AG04450 (cell line): ENCODE measurements around the gene TEKTIP1. TPM values are rescaled to one million over a fixed set of nuclear protein-coding genes. Genes with fewer than 3 reads are reported as not detected.

Source experiments
- CTCF ChIA-PET: fragments of 300-600, 350-600 bp; formaldehyde crosslinking; extraction: SDS; loops from one replicate; lab custom pipeline; 2022; ENCODE audit warnings: antibody characterized with exemption, inconsistent platforms; lab: Charles Lee
- POLR2A ChIA-PET: fragments of 350-600 bp; formaldehyde crosslinking; extraction: SDS; loops from one replicate; lab custom pipeline; 2021; ENCODE audit warnings: antibody characterized with exemption, inconsistent platforms; lab: Yijun Ruan, JAX
- DNase-seq: peaks from one replicate; pipeline ENCODE4 v3.0.0-alpha.2; 2011; ENCODE audit warnings: low read depth, low spot score
- H3K27ac ChIP-seq: one replicate; pipeline ENCODE4 v1.5.1; 2012; ENCODE audit warnings: low read depth, low read length, control low read depth
- H3K27me3 ChIP-seq: one replicate; pipeline ENCODE4 v1.6.0; 2012; ENCODE audit warnings: low read length; ENCODE audit not compliant: control insufficient read depth, insufficient read depth
- H3K4me3 ChIP-seq: 2 replicates; pipeline ENCODE4 v1.5.1; 2011; ENCODE audit warnings: mild to moderate bottlenecking, low read depth, low read length, control low read depth
- H3K9me3 ChIP-seq: 2 replicates; pipeline ENCODE4 v1.5.1; 2012; ENCODE audit warnings: low read length; ENCODE audit not compliant: control insufficient read depth, insufficient read depth
- polyA plus RNA-seq: library from polyadenylated mRNA; depleted of rRNA; stranded (reverse); fragments of >200 nt; gene quantifications from 2 replicates; pipeline ENCODE4 v1.2.3, GENCODE V29; 2011
- TF ChIP-seq, protein P1 (sequence below): IDR thresholded peaks from 2 replicates; pipeline ENCODE4 v1.5.1; 2011; ENCODE audit warnings: low read depth, low read length, control low read depth, inconsistent platforms

The TEKTIP1 gene
- polyA plus RNA-seq, 1 experiment: not detected

DNA sequence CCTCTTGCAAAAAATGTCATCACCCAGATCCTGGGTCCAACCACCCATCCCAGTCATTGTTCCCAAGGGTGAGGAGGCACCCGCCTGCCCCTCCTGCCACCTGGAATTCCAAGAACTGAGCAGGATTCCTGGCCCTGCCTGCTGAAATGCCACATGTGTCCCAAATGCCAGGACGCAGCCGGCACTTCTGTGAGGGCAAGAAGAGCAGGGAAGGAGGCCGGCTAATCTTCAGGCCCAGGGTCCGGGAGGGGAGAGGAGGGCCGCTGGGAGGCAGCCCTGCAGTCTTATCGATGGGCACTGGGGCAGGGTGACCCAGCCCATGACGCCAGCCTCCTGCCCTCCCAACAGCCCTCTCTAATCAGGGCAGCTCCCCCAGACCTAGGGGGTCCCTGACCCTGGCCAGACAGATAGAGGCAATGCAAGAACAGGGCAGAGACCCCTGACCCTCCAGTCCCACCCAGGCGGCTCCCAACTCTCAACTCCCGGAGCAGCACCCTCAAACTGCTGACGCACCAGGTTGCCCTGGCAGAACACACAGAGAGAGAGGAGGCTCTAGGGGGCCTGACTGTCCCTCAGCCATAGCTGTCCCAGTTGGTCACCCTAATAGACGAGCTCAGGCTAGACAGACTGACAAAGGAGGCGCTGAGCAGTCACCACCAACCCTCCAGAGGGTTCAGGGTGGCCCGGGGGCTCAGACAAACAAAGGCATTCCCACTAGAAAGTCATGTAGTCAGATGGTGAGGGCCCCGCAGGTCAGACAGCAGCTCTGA, 16.9 kb downstream of the TEKTIP1 start:
- H3K27me3 ChIP-seq: no peaks in the 10 kb centered on the region
- CTCF ChIA-PET: interaction anchor here (0.6 to 1.4 kb wide), 2 partner anchors 9 to 432 kb away, joined by 4 read pairs; no protein-coding TSS in a partner anchor
- POLR2A ChIA-PET: no interaction called here
- TF ChIP-seq, protein P1, sequence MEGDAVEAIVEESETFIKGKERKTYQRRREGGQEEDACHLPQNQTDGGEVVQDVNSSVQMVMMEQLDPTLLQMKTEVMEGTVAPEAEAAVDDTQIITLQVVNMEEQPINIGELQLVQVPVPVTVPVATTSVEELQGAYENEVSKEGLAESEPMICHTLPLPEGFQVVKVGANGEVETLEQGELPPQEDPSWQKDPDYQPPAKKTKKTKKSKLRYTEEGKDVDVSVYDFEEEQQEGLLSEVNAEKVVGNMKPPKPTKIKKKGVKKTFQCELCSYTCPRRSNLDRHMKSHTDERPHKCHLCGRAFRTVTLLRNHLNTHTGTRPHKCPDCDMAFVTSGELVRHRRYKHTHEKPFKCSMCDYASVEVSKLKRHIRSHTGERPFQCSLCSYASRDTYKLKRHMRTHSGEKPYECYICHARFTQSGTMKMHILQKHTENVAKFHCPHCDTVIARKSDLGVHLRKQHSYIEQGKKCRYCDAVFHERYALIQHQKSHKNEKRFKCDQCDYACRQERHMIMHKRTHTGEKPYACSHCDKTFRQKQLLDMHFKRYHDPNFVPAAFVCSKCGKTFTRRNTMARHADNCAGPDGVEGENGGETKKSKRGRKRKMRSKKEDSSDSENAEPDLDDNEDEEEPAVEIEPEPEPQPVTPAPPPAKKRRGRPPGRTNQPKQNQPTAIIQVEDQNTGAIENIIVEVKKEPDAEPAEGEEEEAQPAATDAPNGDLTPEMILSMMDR: no peak
- H3K27ac ChIP-seq: no peak overlapping the region
- no peak for DNase-seq
- H3K9me3 ChIP-seq: peaks cover 4% of the 10 kb centered on the region; the same call in 1 of the 2 replicates
- H3K4me3 ChIP-seq: peak overlapping the region; percentile 88

DNA sequence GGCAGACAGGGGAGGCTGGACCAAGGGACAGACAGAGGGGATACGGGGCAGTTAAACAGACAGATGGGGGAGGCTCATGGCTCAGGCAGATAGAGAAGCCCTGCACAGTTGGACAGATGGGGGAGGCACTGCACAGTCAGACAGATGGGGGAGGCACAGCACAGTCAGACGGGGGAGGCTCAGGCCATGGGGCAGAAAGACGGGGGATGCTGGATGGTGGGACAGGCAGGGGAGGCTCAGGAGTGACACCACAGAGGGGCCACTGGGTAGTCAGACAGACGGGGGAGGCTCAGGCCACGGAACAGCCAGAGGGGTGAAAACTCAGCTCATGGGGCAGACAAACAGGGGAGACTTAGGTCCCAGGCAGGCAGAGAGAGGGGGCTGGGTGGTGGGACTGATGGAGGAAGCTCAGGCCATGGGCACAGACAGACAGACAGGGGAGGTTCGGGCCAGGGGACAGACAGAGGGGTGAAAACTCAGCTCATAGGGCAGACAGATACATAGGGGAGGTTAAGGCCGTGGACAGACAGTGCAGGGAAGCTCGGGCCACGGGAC, 17.5 kb downstream of the TEKTIP1 start:
- no peak for DNase-seq
- CTCF ChIA-PET: interaction anchor here (1.4 kb wide), 1 partner anchor 10 kb away, joined by 4 read pairs; no protein-coding TSS in a partner anchor

DNA sequence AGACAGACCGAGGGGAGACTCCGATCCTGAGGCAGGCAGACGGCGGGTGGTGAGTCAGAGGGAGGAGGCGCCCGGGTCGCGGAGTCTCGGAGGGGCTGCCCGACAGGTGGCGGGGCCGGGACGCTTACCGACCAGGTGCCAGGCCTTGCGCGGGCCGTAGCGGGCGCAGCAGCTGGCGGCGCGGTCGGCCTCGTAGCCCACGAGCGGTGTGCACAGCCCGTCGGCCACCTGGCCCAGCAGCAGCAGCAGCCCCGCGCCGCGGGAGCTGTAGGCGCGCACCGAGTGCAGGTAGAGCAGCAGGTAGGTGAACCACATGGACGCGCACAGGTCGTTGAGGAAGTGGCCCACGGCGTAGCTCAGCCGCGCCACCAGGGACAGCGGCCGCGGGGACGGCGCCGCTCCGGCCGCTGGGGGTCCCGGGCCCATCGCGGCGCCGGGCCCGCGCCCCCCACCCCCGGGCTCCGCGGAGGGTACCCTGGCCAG, 18.0 kb downstream of the TEKTIP1 start:
- no peak overlapping the region for H3K27ac ChIP-seq
- DNase-seq: no peak
- peak overlapping the region; percentile 88 for H3K4me3 ChIP-seq
- ChIA-PET CTCF (interaction anchor here (0.5 kb wide), 1 partner anchor 55 kb away, joined by 5 read pairs; no protein-coding TSS in a partner anchor), POLR2A (interaction anchor here (0.6 kb wide), 1 partner anchor 16 kb away, joined by 7 read pairs; no protein-coding TSS in a partner anchor)
- H3K9me3 ChIP-seq: no peaks in the 10 kb centered on the region; the same call in 1 of the 2 replicates
- H3K27me3 ChIP-seq: no peaks in the 10 kb centered on the region
- TF ChIP-seq, protein P1: no peak

More for the DNA sequence above, 17.5 kb downstream of the TEKTIP1 start:
- Histone ChIP-seq H3K27me3 (no peaks in the 10 kb centered on the region), H3K9me3 (no peaks in the 10 kb centered on the region; the same call in 1 of the 2 replicates), H3K27ac (no peak overlapping the region), H3K4me3 (peak overlapping the region; percentile 88)
- POLR2A ChIA-PET: interaction anchor here (0.6 kb wide), 1 partner anchor 16 kb away, joined by 7 read pairs; no protein-coding TSS in a partner anchor
- TF ChIP-seq, protein P1: no peak

DNA sequence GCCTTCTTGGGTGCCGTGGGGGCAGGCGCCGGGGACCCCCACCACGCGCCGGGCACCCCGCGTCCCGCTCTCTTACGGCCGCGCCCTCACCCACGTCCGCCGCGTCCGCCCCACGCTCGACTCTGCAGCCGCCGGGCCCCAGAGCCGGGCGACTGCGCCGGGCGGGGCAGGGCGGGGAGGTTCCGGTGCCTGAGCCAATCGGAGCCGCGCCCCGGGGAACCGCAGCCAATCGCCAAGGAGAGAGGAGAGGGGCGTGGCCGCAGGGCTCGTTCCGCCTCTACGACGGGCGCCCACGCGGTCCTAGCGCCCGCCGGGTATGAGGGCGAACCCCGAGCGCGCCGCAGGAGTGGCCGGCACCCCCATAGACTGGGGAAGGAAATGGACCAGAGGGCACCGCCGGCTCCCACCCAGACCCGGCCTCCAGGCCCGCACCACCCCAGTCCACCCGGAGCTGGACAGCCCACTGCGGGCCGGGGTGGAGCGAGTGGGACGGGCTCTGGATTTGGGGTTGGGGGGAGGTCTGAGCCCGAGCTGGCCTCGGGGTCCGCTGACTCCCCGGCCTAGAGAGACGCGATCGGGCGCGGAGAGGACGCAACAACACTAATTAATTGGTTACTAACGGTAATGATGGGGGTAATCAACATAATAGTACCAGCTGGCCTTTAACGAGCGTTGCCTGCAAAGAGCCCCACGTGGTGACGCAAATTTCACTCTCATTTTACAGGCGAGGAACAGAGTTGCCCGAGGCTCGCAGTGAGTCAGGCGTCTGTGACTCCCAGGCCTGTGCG, 18.7 kb downstream of the TEKTIP1 start, which contains the start of gene MFSD12:
MFSD12 (minus strand) TSS at position 126 of the 788 bp plus-strand sequence. CDS start 183 bp downstream, outside the sequence.
- Histone ChIP-seq H3K27ac (peak within 1 kb of the TSS; percentile 85), H3K9me3 (no peaks in the 10 kb centered on the region; the same call in 1 of the 2 replicates), H3K4me3 (peak within 1 kb of the TSS; percentile 88), H3K27me3 (no peaks in the 10 kb centered on the region)
- ChIA-PET POLR2A (interaction anchor here (0.6 kb wide), 1 partner anchor 261 kb away, joined by 4 read pairs; no protein-coding TSS in a partner anchor), CTCF (interaction anchor here (0.5 to 1.0 kb wide), 2 partner anchors 56 to 946 kb away, joined by 4 to 5 read pairs; no protein-coding TSS in a partner anchor)
- peak; percentile 65 for DNase-seq
- TF ChIP-seq, protein P1: no peak
